Measurements from ENCODE around the gene CRYBG3. TPM values are rescaled to one million over a fixed set of nuclear protein-coding genes. Genes with fewer than 3 reads are reported as not detected.

CRYBG3 gene
- total RNA-seq, 1 donor from 2014 or later, result 18.5 TPM

- DNase-seq (ENCODE audit: low spot score), result no peak
- Mint-ChIP-seq H3K27me3 (ENCODE audit: unreplicated experiment) (peaks cover 1% of the 10 kb centered on the region), H3K9me3 (ENCODE audit: unreplicated experiment) (no peaks in the 10 kb centered on the region), H3K4me3 (ENCODE audit: unreplicated experiment) (no peak overlapping the region), H3K36me3 (ENCODE audit: low read depth, unreplicated experiment) (peaks cover 9% of the 10 kb centered on the region), H3K27ac (ENCODE audit: unreplicated experiment) (no peak overlapping the region), H3K4me1 (ENCODE audit: unreplicated experiment) (no peaks in the 10 kb centered on the region)
- no peak for TF ChIP-seq CTCF (IDR thresholded peaks at IDR 0.05; ENCODE audit: unreplicated experiment)
These were observed 131.1 kb downstream of the CRYBG3 start for GRCh38 chr3:97952872-97953271.

GRCh38 chr3:97954228-97954827 is 132.5 kb downstream of the CRYBG3 start:
- no peak for DNase-seq (ENCODE audit: low spot score)
- peaks cover 1% of the 10 kb centered on the region for H3K27me3 Mint-ChIP-seq (ENCODE audit: unreplicated experiment)
- peaks cover 19% of the 10 kb centered on the region for H3K36me3 Mint-ChIP-seq (ENCODE audit: low read depth, unreplicated experiment)
- H3K27ac Mint-ChIP-seq (ENCODE audit: unreplicated experiment), result no peak overlapping the region
- no peaks in the 10 kb centered on the region for H3K4me1 Mint-ChIP-seq (ENCODE audit: unreplicated experiment)
- no peak for TF ChIP-seq CTCF (IDR thresholded peaks at IDR 0.05; ENCODE audit: unreplicated experiment)
- no peaks in the 10 kb centered on the region for H3K9me3 Mint-ChIP-seq (ENCODE audit: unreplicated experiment)
- no peak overlapping the region for H3K4me3 Mint-ChIP-seq (ENCODE audit: unreplicated experiment)

- Mint-ChIP-seq H3K36me3 (ENCODE audit: low read depth, unreplicated experiment) (peaks cover 14% of the 10 kb centered on the region), H3K27me3 (ENCODE audit: unreplicated experiment) (peaks cover 1% of the 10 kb centered on the region), H3K4me3 (ENCODE audit: unreplicated experiment) (no peak overlapping the region), H3K9me3 (ENCODE audit: unreplicated experiment) (no peaks in the 10 kb centered on the region), H3K4me1 (ENCODE audit: unreplicated experiment) (no peaks in the 10 kb centered on the region), H3K27ac (ENCODE audit: unreplicated experiment) (no peak overlapping the region)
- no peak for DNase-seq (ENCODE audit: low spot score)
- no peak for TF ChIP-seq CTCF (IDR thresholded peaks at IDR 0.05; ENCODE audit: unreplicated experiment)
These were observed 134.2 kb downstream of the CRYBG3 start for GRCh38 chr3:97956051-97956450.

- H3K4me3 Mint-ChIP-seq (ENCODE audit: unreplicated experiment), result no peak overlapping the region
- no peak overlapping the region for H3K27ac Mint-ChIP-seq (ENCODE audit: unreplicated experiment)
- H3K4me1 Mint-ChIP-seq (ENCODE audit: unreplicated experiment), result no peaks in the 10 kb centered on the region
- no peak for TF ChIP-seq CTCF (IDR thresholded peaks at IDR 0.05; ENCODE audit: unreplicated experiment)
- DNase-seq (ENCODE audit: low spot score), result no peak
- no peaks in the 10 kb centered on the region for H3K9me3 Mint-ChIP-seq (ENCODE audit: unreplicated experiment)
- peaks cover 14% of the 10 kb centered on the region for H3K36me3 Mint-ChIP-seq (ENCODE audit: low read depth, unreplicated experiment)
- H3K27me3 Mint-ChIP-seq (ENCODE audit: unreplicated experiment), result peaks cover 1% of the 10 kb centered on the region
These were observed 136.0 kb downstream of the CRYBG3 start for GRCh38 chr3:97957617-97958311.

- no peak for DNase-seq (ENCODE audit: low spot score)
- H3K4me1 Mint-ChIP-seq (ENCODE audit: unreplicated experiment), result no peaks in the 10 kb centered on the region
- peaks cover 10% of the 10 kb centered on the region for H3K36me3 Mint-ChIP-seq (ENCODE audit: low read depth, unreplicated experiment)
- H3K4me3 Mint-ChIP-seq (ENCODE audit: unreplicated experiment), result no peak overlapping the region
- no peak overlapping the region for H3K27ac Mint-ChIP-seq (ENCODE audit: unreplicated experiment)
- peaks cover 1% of the 10 kb centered on the region for H3K27me3 Mint-ChIP-seq (ENCODE audit: unreplicated experiment)
- no peak for TF ChIP-seq CTCF (IDR thresholded peaks at IDR 0.05; ENCODE audit: unreplicated experiment)
- no peaks in the 10 kb centered on the region for H3K9me3 Mint-ChIP-seq (ENCODE audit: unreplicated experiment)
These were observed 136.6 kb downstream of the CRYBG3 start for GRCh38 chr3:97958396-97958795.
